ENCODE measurements around the gene LUZP2. TPM values are rescaled to one million over a fixed set of nuclear protein-coding genes. Genes with fewer than 3 reads are reported as not detected.

LUZP2 gene
- total RNA-seq, 1 experiment from 2014 or later, result 3.8 TPM

DNA sequence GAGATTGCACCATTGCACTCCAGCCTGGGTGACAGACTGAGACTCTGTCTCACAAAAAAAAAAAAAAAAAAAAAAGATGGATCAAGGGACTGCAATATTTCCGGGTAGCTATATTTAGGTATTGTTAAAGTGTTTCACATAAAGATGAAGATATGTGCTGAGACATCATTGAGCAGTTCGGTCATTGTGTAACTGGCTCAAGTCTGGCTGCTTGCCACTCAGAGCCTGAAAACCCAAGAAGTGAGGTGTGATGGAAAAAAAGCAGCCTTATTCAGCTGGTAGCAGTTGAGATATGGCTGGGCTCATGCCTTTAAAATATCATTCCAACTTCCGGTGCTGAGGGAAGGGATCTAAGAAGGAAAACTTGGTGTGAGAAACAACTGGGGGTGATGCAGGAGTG is 46.9 kb downstream of the LUZP2 start:
- H3K27me3 Mint-ChIP-seq (ENCODE audit: low read depth), result no peaks in the 10 kb centered on the region
- DNase-seq (ENCODE audit: low spot score) (no peak), ATAC-seq (no peak)
- no peak overlapping the region for H3K27ac Mint-ChIP-seq
- TF ChIP-seq ESRRA (CRISPR knock-in tag; IDR thresholded peaks at IDR 0.05; ENCODE audit: borderline replicate concordance) (no peak), GABPB1 (CRISPR knock-in tag; IDR thresholded peaks at IDR 0.05) (no peak), IRF2 (CRISPR knock-in tag; IDR thresholded peaks at IDR 0.05; ENCODE audit: borderline replicate concordance, low read depth) (no peak), KAT7 (CRISPR knock-in tag; IDR thresholded peaks at IDR 0.05; ENCODE audit: borderline replicate concordance) (no peak), CREM (CRISPR knock-in tag; IDR thresholded peaks at IDR 0.05) (no peak), ZNF138 (CRISPR knock-in tag; conservative IDR thresholded peaks at IDR 0.05) (no peak)
- TF ChIP-seq, protein P1, sequence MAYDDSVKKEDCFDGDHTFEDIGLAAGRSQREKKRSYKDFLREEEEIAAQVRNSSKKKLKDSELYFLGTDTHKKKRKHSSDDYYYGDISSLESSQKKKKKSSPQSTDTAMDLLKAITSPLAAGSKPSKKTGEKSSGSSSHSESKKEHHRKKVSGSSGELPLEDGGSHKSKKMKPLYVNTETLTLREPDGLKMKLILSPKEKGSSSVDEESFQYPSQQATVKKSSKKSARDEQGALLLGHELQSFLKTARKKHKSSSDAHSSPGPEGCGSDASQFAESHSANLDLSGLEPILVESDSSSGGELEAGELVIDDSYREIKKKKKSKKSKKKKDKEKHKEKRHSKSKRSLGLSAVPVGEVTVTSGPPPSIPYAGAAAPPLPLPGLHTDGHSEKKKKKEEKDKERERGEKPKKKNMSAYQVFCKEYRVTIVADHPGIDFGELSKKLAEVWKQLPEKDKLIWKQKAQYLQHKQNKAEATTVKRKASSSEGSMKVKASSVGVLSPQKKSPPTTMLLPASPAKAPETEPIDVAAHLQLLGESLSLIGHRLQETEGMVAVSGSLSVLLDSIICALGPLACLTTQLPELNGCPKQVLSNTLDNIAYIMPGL (CRISPR knock-in tag; IDR thresholded peaks at IDR 0.05), result no peak
- TF ChIP-seq, protein P2, sequence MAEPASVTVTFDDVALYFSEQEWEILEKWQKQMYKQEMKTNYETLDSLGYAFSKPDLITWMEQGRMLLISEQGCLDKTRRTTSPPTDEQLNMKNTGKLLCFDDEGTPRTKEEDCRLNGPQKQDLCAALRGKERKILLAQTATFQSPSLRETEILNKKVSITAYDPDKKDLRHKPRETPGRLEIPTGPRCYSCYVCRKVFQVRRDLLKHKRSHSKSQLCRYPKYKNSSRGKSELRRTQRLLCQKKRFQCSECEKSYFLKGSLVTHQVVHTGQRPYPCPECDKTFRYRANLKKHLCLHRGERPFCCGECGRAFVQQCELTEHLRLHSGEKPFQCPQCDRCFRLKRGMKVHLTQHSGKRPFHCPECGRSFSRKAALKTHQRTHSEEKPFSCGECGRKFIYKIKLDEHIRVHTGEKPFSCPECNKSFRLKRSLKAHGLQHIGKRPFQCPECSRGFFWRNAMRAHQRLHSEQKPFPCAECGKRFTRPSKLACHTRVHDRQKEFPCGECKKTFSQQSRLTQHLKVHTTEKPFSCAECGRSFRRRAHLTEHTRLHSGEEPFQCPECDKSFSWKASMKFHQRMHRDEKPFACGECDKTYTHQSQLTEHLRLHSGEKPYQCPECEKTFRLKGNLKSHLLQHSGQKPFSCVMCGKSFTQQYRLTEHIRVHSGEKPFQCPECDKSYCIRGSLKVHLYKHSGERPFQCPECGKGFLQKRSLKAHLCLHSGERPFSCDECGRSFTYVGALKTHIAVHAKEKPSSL (CRISPR knock-in tag; conservative IDR thresholded peaks at IDR 0.05), result no peak
- TF ChIP-seq, protein P3, sequence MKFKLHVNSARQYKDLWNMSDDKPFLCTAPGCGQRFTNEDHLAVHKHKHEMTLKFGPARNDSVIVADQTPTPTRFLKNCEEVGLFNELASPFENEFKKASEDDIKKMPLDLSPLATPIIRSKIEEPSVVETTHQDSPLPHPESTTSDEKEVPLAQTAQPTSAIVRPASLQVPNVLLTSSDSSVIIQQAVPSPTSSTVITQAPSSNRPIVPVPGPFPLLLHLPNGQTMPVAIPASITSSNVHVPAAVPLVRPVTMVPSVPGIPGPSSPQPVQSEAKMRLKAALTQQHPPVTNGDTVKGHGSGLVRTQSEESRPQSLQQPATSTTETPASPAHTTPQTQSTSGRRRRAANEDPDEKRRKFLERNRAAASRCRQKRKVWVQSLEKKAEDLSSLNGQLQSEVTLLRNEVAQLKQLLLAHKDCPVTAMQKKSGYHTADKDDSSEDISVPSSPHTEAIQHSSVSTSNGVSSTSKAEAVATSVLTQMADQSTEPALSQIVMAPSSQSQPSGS (CRISPR knock-in tag; IDR thresholded peaks at IDR 0.05; ENCODE audit: borderline replicate concordance, low read depth), result no peak
- TF ChIP-seq, protein P4, sequence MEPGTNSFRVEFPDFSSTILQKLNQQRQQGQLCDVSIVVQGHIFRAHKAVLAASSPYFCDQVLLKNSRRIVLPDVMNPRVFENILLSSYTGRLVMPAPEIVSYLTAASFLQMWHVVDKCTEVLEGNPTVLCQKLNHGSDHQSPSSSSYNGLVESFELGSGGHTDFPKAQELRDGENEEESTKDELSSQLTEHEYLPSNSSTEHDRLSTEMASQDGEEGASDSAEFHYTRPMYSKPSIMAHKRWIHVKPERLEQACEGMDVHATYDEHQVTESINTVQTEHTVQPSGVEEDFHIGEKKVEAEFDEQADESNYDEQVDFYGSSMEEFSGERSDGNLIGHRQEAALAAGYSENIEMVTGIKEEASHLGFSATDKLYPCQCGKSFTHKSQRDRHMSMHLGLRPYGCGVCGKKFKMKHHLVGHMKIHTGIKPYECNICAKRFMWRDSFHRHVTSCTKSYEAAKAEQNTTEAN (CRISPR knock-in tag; IDR thresholded peaks at IDR 0.05), result no peak
- H3K36me3 Mint-ChIP-seq, result no peaks in the 10 kb centered on the region
- H3K9me3 Mint-ChIP-seq, result peaks cover 11% of the 10 kb centered on the region
- CTCF ChIA-PET, result no interaction called here
- POLR2A ChIA-PET, result interaction anchor here (0.6 kb wide), 1 partner anchor 198 kb away, joined by 4 read pairs; no protein-coding TSS in a partner anchor
- no peak overlapping the region for H3K4me3 Mint-ChIP-seq
- H3K4me1 Mint-ChIP-seq, result no peaks in the 10 kb centered on the region

DNA sequence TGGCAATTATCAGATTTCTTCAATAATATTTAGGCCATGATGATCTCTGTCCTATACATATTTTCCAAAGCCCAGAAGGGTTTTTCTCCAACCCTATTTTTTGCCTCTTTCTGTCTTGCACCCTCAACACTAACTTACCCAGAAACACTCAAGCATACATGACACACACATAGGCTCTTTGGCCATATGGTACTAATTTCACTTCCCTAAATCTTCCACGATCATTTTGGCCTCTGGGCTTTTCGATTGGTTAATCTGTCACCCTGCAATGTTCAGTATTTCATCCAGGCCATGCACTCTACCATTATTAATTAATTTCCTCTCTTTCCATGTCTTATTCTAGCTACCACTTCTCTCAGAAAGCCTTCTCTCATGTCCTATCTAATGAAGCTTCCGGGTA is 59.8 kb downstream of the LUZP2 start:
- no peaks in the 10 kb centered on the region for H3K9me3 Mint-ChIP-seq
- H3K36me3 Mint-ChIP-seq, result no peaks in the 10 kb centered on the region
- POLR2A ChIA-PET, result interaction anchor here (0.5 kb wide), 1 partner anchor 10 kb away, joined by 3 read pairs; no protein-coding TSS in a partner anchor
- ATAC-seq (no peak), DNase-seq (ENCODE audit: low spot score) (no peak)
- H3K27ac Mint-ChIP-seq, result no peak overlapping the region
- CTCF ChIA-PET, result no interaction called here
- TF ChIP-seq KAT7 (CRISPR knock-in tag; IDR thresholded peaks at IDR 0.05; ENCODE audit: borderline replicate concordance) (no peak), ELF4 (CRISPR knock-in tag; IDR thresholded peaks at IDR 0.05; ENCODE audit: low read depth) (no peak), TEAD4 (CRISPR knock-in tag; IDR thresholded peaks at IDR 0.05) (no peak), NR2C2 (CRISPR knock-in tag; IDR thresholded peaks at IDR 0.05) (no peak), FOXP1 (CRISPR knock-in tag; IDR thresholded peaks at IDR 0.05; ENCODE audit: borderline replicate concordance) (no peak), ZNF121 (CRISPR knock-in tag; IDR thresholded peaks at IDR 0.05) (no peak), MYBL2 (CRISPR knock-in tag; IDR thresholded peaks at IDR 0.05) (no peak), FOXK1 (CRISPR knock-in tag; IDR thresholded peaks at IDR 0.05) (no peak), OVOL2 (CRISPR knock-in tag; IDR thresholded peaks at IDR 0.05; ENCODE audit: borderline replicate concordance) (no peak)
- TF ChIP-seq, protein P5, sequence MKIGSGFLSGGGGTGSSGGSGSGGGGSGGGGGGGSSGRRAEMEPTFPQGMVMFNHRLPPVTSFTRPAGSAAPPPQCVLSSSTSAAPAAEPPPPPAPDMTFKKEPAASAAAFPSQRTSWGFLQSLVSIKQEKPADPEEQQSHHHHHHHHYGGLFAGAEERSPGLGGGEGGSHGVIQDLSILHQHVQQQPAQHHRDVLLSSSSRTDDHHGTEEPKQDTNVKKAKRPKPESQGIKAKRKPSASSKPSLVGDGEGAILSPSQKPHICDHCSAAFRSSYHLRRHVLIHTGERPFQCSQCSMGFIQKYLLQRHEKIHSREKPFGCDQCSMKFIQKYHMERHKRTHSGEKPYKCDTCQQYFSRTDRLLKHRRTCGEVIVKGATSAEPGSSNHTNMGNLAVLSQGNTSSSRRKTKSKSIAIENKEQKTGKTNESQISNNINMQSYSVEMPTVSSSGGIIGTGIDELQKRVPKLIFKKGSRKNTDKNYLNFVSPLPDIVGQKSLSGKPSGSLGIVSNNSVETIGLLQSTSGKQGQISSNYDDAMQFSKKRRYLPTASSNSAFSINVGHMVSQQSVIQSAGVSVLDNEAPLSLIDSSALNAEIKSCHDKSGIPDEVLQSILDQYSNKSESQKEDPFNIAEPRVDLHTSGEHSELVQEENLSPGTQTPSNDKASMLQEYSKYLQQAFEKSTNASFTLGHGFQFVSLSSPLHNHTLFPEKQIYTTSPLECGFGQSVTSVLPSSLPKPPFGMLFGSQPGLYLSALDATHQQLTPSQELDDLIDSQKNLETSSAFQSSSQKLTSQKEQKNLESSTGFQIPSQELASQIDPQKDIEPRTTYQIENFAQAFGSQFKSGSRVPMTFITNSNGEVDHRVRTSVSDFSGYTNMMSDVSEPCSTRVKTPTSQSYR (CRISPR knock-in tag; IDR thresholded peaks at IDR 0.05), result no peak
- TF ChIP-seq, protein P2 (CRISPR knock-in tag; conservative IDR thresholded peaks at IDR 0.05), result no peak
- TF ChIP-seq, protein P4 (CRISPR knock-in tag; IDR thresholded peaks at IDR 0.05), result no peak
- no peak overlapping the region for H3K4me3 Mint-ChIP-seq
- H3K4me1 Mint-ChIP-seq, result peaks cover 13% of the 10 kb centered on the region
- H3K27me3 Mint-ChIP-seq (ENCODE audit: low read depth), result no peaks in the 10 kb centered on the region
